Nephron (organoid): ENCODE data around the gene THAP6.

Experiments
- H3K27ac Mint-ChIP-seq, 3 experiments: 2 replicates each; pipeline ENCODE4 v1.8.0; 2020; ENCODE audit warnings: mixed read lengths in 3 of 3, mild to moderate bottlenecking in 2 of 3, moderate library complexity in 1 of 3
- H3K27me3 Mint-ChIP-seq: 2 replicates; pipeline ENCODE4 v1.8.0; 2021; ENCODE audit warnings: low read depth, mild to moderate bottlenecking, moderate library complexity, mixed read lengths
- H3K36me3 Mint-ChIP-seq: 2 replicates; pipeline ENCODE4 v1.8.0; 2020; ENCODE audit warnings: low read depth, mixed read lengths
- H3K4me1 Mint-ChIP-seq: 2 replicates; pipeline ENCODE4 v1.8.0; 2020; ENCODE audit warnings: mixed read lengths
- H3K4me3 Mint-ChIP-seq, 3 experiments: 2 replicates each; pipeline ENCODE4 v1.8.0; 2020; ENCODE audit warnings: mild to moderate bottlenecking in 3 of 3, mixed read lengths in 3 of 3, moderate library complexity in 2 of 3
- H3K9me3 Mint-ChIP-seq: 2 replicates; pipeline ENCODE4 v1.8.0; 2020; ENCODE audit warnings: mixed read lengths
- TF ChIP-seq, protein P1 (sequence below), 3 experiments: fragments of 200-600 bp; sonication (generic); IDR thresholded peaks; one replicate each; pipeline ENCODE4 v1.5.0; 2021; ENCODE audit warnings: antibody characterized with exemption in 3 of 3; ENCODE audit not compliant: unreplicated experiment in 3 of 3

THAP6 gene

GRCh38 chr4:75544870-75545269, 30.6 kb downstream of the THAP6 start:
- Mint-ChIP-seq H3K4me1 (peaks cover 6% of the 10 kb centered on the region), H3K9me3 (no peaks in the 10 kb centered on the region), H3K27ac (no peak overlapping the region), H3K36me3 (peaks cover 15% of the 10 kb centered on the region), H3K27me3 (peaks cover 5% of the 10 kb centered on the region), H3K4me3 (no peak overlapping the region)
- TF ChIP-seq, protein P1, sequence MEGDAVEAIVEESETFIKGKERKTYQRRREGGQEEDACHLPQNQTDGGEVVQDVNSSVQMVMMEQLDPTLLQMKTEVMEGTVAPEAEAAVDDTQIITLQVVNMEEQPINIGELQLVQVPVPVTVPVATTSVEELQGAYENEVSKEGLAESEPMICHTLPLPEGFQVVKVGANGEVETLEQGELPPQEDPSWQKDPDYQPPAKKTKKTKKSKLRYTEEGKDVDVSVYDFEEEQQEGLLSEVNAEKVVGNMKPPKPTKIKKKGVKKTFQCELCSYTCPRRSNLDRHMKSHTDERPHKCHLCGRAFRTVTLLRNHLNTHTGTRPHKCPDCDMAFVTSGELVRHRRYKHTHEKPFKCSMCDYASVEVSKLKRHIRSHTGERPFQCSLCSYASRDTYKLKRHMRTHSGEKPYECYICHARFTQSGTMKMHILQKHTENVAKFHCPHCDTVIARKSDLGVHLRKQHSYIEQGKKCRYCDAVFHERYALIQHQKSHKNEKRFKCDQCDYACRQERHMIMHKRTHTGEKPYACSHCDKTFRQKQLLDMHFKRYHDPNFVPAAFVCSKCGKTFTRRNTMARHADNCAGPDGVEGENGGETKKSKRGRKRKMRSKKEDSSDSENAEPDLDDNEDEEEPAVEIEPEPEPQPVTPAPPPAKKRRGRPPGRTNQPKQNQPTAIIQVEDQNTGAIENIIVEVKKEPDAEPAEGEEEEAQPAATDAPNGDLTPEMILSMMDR (IDR thresholded peaks at IDR 0.05; ENCODE audit: unreplicated experiment in 3 of 3), result no peak

DNA sequence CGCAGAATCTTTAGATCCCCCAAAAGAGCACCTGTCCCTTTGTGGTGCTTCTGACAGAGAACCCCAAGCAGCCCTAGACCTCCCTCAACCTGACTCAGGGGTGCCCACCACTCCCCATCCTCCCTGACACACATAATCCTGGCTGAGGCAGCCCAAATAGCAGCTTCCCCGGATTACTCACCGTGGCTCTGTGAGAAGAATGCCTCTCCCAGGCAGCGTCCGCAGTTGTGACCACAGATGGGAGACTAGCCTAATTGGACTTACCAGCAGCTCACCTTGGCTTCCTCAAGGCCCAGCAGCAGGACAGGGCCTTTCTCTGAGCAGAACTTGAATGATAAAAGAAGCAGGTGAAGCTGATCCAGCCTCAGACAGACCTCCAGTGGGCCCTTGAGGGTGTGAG, 31.3 kb downstream of the THAP6 start:
- Mint-ChIP-seq H3K27ac (no peak overlapping the region), H3K9me3 (no peaks in the 10 kb centered on the region)
- TF ChIP-seq, protein P1 (IDR thresholded peaks at IDR 0.05; ENCODE audit: unreplicated experiment in 3 of 3), result no peak

GRCh38 chr4:75547647-75548387, 33.5 kb downstream of the THAP6 start:
- Mint-ChIP-seq H3K27me3 (peaks cover 5% of the 10 kb centered on the region), H3K36me3 (peaks cover 8% of the 10 kb centered on the region), H3K27ac (no peak overlapping the region), H3K9me3 (no peaks in the 10 kb centered on the region), H3K4me3 (no peak overlapping the region), H3K4me1 (peaks cover 6% of the 10 kb centered on the region)
- TF ChIP-seq, protein P1 (IDR thresholded peaks at IDR 0.05; ENCODE audit: unreplicated experiment in 3 of 3), result no peak

More for the DNA sequence above, 31.3 kb downstream of the THAP6 start:
- H3K4me3 Mint-ChIP-seq, result no peak overlapping the region
- peaks cover 12% of the 10 kb centered on the region for H3K36me3 Mint-ChIP-seq
- peaks cover 6% of the 10 kb centered on the region for H3K4me1 Mint-ChIP-seq
- peaks cover 5% of the 10 kb centered on the region for H3K27me3 Mint-ChIP-seq

DNA sequence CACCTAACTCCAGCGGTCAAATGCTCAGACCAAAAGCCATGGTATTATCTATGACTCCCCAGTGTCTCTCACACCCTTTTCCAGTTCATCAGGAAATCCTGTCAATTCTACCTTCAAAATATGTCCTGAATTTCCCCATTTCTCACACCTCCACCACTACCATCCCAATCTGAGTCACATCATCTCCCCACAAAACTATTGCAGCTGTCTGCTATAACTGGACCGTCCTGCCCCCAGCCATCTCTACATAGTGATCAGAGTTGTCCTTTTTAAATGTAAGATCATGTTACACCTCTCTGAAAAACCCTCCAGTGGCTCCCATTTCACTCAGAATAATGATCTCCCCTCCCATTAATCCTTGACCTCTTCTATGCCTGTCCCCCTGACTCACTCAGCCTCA, 34.7 kb downstream of the THAP6 start:
- Mint-ChIP-seq H3K9me3 (no peaks in the 10 kb centered on the region), H3K4me3 (no peak overlapping the region), H3K27me3 (peaks cover 5% of the 10 kb centered on the region), H3K36me3 (peaks cover 3% of the 10 kb centered on the region), H3K4me1 (peaks cover 6% of the 10 kb centered on the region), H3K27ac (no peak overlapping the region)
- TF ChIP-seq, protein P1 (IDR thresholded peaks at IDR 0.05; ENCODE audit: unreplicated experiment in 3 of 3), result no peak

GRCh38 chr4:75552452-75552851, 38.2 kb downstream of the THAP6 start:
- peaks cover 6% of the 10 kb centered on the region for H3K4me1 Mint-ChIP-seq
- H3K36me3 Mint-ChIP-seq, result no peaks in the 10 kb centered on the region
- H3K27me3 Mint-ChIP-seq, result peaks cover 10% of the 10 kb centered on the region
- TF ChIP-seq, protein P1 (IDR thresholded peaks at IDR 0.05; ENCODE audit: unreplicated experiment in 3 of 3), result no peak
- no peak overlapping the region for H3K4me3 Mint-ChIP-seq
- no peak overlapping the region for H3K27ac Mint-ChIP-seq
- H3K9me3 Mint-ChIP-seq, result no peaks in the 10 kb centered on the region
